ENCODE results near the gene IGF1.

Gene IGF1

DNA sequence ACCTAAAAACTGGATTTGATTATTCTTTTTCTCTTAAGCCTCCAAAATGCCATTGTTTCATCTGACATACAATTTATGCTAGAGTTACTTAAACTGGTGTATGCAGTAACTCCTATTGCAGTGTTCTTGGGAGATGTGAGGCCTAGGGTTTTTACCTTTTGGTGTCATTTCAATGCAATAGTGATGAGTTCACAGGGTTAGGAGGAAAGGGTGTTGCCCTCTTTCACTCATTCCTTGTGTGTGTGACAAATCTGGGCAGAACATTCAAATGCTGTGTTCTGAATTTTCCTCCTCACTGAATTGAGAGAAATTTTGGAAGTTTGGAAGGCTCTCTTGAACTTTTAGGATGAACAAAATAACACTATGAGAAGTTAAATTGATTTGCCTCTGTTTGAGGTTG is 69.9 kb downstream of the IGF1 start:
- TF ChIP-seq, protein P1, sequence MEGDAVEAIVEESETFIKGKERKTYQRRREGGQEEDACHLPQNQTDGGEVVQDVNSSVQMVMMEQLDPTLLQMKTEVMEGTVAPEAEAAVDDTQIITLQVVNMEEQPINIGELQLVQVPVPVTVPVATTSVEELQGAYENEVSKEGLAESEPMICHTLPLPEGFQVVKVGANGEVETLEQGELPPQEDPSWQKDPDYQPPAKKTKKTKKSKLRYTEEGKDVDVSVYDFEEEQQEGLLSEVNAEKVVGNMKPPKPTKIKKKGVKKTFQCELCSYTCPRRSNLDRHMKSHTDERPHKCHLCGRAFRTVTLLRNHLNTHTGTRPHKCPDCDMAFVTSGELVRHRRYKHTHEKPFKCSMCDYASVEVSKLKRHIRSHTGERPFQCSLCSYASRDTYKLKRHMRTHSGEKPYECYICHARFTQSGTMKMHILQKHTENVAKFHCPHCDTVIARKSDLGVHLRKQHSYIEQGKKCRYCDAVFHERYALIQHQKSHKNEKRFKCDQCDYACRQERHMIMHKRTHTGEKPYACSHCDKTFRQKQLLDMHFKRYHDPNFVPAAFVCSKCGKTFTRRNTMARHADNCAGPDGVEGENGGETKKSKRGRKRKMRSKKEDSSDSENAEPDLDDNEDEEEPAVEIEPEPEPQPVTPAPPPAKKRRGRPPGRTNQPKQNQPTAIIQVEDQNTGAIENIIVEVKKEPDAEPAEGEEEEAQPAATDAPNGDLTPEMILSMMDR (IDR thresholded peaks at IDR 0.05; ENCODE audit: low read depth, low read length, missing control alignments) = no peak
- no peak for DNase-seq (ENCODE audit: low read depth)
- no peak overlapping the region for H3K4me3 ChIP-seq (ENCODE audit: low read depth, low read length)

DNA sequence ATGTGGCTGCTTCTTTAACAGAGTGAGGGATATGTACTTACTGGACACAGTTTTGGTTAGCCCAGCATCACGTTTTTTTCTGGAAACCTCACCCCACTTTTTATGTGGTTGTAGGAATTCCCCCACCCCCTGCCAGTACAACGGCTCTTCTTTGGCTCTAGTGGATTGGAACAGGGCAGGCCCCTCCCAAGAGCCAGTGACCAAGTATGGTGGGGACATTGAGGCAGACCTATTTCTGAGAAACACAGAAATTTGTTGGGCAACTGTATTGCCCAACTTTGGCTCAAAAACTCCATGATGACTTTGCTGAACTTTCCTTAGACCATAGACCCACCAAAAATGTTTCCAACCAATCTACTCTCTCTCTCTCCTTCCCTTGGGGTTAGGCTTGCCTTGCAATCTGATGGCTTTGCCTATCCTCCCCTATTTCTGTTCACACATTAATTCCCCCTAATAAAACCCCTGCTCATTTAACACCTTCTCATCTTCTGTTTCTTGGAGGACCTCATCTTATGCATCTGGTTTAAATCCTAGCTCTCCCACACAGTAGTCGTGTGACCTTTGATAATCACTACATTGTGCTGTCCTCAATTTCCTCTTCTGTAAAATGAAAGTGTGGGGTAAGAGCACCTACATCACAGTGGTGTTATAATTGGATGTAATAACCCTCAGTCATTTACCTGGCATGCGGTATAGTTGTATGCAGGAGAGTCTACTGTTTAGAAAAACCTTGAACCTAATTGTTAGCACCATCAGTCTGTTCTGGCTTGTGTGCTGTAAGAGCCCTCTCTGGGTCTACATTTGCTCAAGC is 71.7 kb downstream of the IGF1 start:
- DNase-seq (ENCODE audit: low read depth) = no peak
- no peak overlapping the region for H3K4me3 ChIP-seq (ENCODE audit: low read depth, low read length)
- TF ChIP-seq, protein P1 (IDR thresholded peaks at IDR 0.05; ENCODE audit: low read depth, low read length, missing control alignments) = no peak

DNA sequence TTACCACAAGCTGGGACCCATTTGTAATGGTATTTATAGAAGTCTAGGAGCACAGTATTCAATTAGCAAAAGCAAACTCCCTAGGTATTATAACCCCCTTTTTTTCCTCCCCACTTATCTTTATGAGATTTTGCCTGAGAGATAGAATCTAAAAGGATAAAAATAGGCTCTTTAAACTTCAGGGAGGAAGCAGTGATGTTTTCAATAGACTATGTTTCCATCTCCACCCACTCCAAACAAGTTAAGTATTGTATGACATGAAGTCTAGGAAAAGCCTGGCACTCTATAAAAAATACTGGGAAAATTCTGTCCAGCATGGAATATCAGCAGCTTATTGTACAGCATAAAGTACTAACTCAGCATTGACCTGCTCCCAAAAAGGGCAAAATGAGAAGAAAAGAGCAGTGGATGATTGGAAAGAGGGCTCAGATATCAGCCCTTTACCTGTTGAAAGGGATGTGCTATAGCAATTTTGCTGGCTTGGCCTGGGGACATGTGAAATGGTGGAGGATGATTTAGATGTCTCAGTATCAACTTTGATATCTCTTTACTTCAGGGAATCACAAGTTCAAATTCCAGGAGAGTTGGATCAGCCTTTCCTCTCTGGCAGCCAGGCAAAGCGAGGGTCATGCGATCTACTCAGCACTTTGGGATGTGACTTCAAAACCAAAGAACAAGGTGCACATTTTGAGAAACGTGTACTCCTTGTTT is 72.4 kb downstream of the IGF1 start:
- H3K4me3 ChIP-seq (ENCODE audit: low read depth, low read length) = no peak overlapping the region
- DNase-seq (ENCODE audit: low read depth) = no peak
- TF ChIP-seq, protein P1 (IDR thresholded peaks at IDR 0.05; ENCODE audit: low read depth, low read length, missing control alignments) = no peak

DNA sequence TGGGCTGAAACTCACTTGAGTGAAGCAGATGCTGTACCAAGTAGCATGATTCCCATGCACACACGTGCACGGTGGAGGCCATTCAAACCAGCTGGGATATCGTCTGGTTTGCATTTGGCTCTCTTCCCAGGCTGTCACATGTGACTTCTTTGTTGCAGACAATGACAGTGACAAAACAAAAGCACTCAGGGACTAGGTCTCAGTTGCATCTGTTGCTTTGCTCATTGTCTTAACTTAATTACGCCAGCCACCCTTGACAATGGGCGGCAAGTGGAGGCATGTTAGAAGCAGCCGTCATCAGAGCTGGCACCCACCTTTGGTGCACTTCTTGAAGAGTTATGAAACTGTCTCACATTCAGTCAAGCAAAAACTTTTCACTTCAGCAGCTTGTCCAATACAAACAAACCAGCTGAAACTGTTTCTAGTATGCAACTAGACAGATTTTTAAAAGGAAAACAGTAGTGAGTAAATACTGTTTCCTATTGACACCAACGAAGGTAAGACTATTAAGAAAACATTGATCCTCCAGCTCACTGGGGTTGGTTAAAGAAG is 74.3 kb downstream of the IGF1 start:
- TF ChIP-seq, protein P1 (IDR thresholded peaks at IDR 0.05; ENCODE audit: low read depth, low read length, missing control alignments) = no peak
- H3K4me3 ChIP-seq (ENCODE audit: low read depth, low read length) = no peak overlapping the region
- DNase-seq (ENCODE audit: low read depth) = peak; percentile 10

DNA sequence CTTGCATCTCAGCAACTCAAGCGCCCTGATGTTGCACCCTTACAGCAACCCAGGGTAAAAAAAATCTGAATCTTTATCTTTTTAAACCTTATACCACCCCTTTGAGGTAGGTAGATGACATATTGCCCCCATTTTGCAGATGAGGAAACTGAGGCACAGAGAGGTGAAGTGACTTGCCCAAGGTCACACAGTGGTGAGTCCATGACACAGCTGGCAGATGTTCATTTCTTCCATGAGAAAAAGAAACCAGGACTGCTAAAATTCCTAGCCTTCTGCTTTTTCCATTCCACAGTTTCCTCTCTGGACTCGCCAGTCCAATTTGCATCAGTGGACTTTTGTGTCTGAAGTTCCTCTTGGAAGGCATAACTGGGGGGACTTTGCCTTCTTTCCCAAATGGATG is 79.3 kb downstream of the IGF1 start:
- TF ChIP-seq, protein P1 (IDR thresholded peaks at IDR 0.05; ENCODE audit: low read depth, low read length, missing control alignments) = no peak
- no peak for DNase-seq (ENCODE audit: low read depth)
- no peak overlapping the region for H3K4me3 ChIP-seq (ENCODE audit: low read depth, low read length)

DNA sequence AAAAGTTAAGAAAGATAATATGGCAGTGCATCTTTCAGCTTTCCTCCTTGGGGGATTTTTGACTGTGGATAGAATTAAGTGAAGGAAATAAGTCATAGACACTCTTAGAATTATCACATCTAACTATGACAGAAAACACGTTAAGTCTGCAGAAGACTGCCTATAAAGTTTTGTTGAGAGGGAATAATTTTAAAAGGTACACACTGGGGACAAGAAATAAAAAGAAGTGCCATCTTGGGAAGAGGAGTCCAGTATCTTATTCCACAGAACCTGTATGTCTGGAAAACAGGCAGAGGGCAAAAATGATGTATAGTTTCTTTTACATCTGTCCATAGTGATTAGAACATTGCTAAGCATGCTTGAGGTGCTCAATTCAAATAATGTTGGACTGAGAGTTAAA is 80.7 kb downstream of the IGF1 start:
- H3K4me3 ChIP-seq (ENCODE audit: low read depth, low read length) = no peak overlapping the region
- DNase-seq (ENCODE audit: low read depth) = no peak
- TF ChIP-seq, protein P1 (IDR thresholded peaks at IDR 0.05; ENCODE audit: low read depth, low read length, missing control alignments) = no peak
